ENCODE data around the gene LDLRAD4.
A peak's percentile ranks its signal among the peaks of the same experiment; 100 is the strongest.

Gene LDLRAD4

GRCh38 chr18:13390711-13391110 is 172.2 kb downstream of the LDLRAD4 start:
- H2AFZ ChIP-seq (ENCODE audit: low read depth, low read length), result no peak overlapping the region
- DNase-seq, result no peak
- TF ChIP-seq, protein P1, sequence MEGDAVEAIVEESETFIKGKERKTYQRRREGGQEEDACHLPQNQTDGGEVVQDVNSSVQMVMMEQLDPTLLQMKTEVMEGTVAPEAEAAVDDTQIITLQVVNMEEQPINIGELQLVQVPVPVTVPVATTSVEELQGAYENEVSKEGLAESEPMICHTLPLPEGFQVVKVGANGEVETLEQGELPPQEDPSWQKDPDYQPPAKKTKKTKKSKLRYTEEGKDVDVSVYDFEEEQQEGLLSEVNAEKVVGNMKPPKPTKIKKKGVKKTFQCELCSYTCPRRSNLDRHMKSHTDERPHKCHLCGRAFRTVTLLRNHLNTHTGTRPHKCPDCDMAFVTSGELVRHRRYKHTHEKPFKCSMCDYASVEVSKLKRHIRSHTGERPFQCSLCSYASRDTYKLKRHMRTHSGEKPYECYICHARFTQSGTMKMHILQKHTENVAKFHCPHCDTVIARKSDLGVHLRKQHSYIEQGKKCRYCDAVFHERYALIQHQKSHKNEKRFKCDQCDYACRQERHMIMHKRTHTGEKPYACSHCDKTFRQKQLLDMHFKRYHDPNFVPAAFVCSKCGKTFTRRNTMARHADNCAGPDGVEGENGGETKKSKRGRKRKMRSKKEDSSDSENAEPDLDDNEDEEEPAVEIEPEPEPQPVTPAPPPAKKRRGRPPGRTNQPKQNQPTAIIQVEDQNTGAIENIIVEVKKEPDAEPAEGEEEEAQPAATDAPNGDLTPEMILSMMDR (IDR thresholded peaks at IDR 0.05; ENCODE audit: borderline replicate concordance, extremely low read depth, low read length, poor library complexity, severe bottlenecking), result no peak
- TF ChIP-seq EZH2 (IDR thresholded peaks at IDR 0.05; ENCODE audit: borderline replicate concordance, low read depth, low read length, severe bottlenecking), result no peak
- no peak overlapping the region for H3K9ac ChIP-seq (ENCODE audit: low read depth, low read length)
- ATAC-seq (ENCODE audit: insufficient read depth, low read depth), result peak; percentile 15; the same call in 1 of the 3 replicates
- H3K27me3 ChIP-seq (ENCODE audit: insufficient read depth, low read length, poor library complexity), result no peaks in the 10 kb centered on the region
- peaks cover 6% of the 10 kb centered on the region; the same call in 1 of the 2 replicates for H3K4me1 ChIP-seq (ENCODE audit: insufficient read depth, low read length)
- H3K36me3 ChIP-seq (ENCODE audit: insufficient read depth, low read length), result peaks cover 29% of the 10 kb centered on the region
- H3K4me2 ChIP-seq (ENCODE audit: insufficient read depth, low read length), result no peak overlapping the region
- 0 out of 2 replicates have a peak, but pooled peaks cover 3% of the 10 kb centered on the region for H4K20me1 ChIP-seq (ENCODE audit: insufficient read depth, low read length)
- H3K79me2 ChIP-seq (ENCODE audit: insufficient read depth, low read length), result no peaks in the 10 kb centered on the region
- H3K27ac ChIP-seq (ENCODE audit: low read length), result 0 out of 2 replicates have a peak overlapping the region, but pooled peaks have one; percentile 12
- no peaks in the 10 kb centered on the region for H3K9me3 ChIP-seq (ENCODE audit: insufficient read depth, low read length, severe bottlenecking)
- H3K4me3 ChIP-seq (ENCODE audit: low read depth in 1 of 2, low read length in 2 of 2), result no peak overlapping the region

DNA sequence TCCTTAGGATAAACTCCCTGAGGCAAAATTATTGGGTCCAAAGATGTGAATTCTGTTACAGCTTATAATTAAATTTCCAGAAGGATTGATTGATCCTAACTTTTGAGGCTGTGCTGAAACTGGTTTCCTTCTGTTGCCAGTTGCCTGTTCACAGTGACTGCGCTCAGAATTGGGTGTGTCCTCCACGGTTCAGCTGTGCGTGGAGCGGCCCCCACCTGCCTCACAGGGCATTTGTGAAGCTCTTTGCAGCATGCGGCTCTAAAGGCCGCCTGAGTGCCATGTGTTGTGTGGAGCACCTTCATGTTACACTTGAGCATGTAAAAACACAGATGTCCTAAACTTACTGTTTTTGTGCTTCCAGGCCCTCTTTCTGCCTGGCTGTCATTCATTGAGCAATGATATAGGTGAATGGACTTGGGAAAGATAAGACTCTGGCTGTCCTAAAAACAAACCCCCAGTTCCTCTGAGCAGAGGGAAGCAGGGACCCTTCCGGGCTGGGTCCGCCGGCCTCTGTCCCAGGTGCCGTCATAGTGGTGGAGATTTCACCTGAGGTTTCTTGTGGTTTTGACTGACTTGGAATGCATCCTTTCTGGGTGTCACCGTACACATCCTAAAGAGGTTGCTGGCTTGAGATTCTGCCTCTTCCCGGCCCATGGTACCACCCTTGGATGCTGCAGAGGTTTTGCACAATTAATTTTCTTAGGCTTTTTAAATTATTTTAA is 173.6 kb downstream of the LDLRAD4 start:
- no peaks in the 10 kb centered on the region for H3K9me3 ChIP-seq (ENCODE audit: insufficient read depth, low read length, severe bottlenecking)
- no peaks in the 10 kb centered on the region for H3K27me3 ChIP-seq (ENCODE audit: insufficient read depth, low read length, poor library complexity)
- peaks cover 28% of the 10 kb centered on the region for H3K36me3 ChIP-seq (ENCODE audit: insufficient read depth, low read length)
- H3K9ac ChIP-seq (ENCODE audit: low read depth, low read length), result no peak overlapping the region
- H3K27ac ChIP-seq (ENCODE audit: low read length), result no peak overlapping the region
- H3K4me2 ChIP-seq (ENCODE audit: insufficient read depth, low read length), result no peak overlapping the region
- H3K79me2 ChIP-seq (ENCODE audit: insufficient read depth, low read length), result no peaks in the 10 kb centered on the region
- H3K4me1 ChIP-seq (ENCODE audit: insufficient read depth, low read length), result peaks cover 6% of the 10 kb centered on the region; the same call in 1 of the 2 replicates
- H3K4me3 ChIP-seq (ENCODE audit: low read depth in 1 of 2, low read length in 2 of 2), result no peak overlapping the region
- H2AFZ ChIP-seq (ENCODE audit: low read depth, low read length), result no peak overlapping the region
- H4K20me1 ChIP-seq (ENCODE audit: insufficient read depth, low read length), result 0 out of 2 replicates have a peak, but pooled peaks cover 3% of the 10 kb centered on the region
- ATAC-seq (ENCODE audit: insufficient read depth, low read depth), result no peak
- DNase-seq, result no peak
- TF ChIP-seq EZH2 (IDR thresholded peaks at IDR 0.05; ENCODE audit: borderline replicate concordance, low read depth, low read length, severe bottlenecking), result no peak
- TF ChIP-seq, protein P1 (IDR thresholded peaks at IDR 0.05; ENCODE audit: borderline replicate concordance, extremely low read depth, low read length, poor library complexity, severe bottlenecking), result no peak

DNA sequence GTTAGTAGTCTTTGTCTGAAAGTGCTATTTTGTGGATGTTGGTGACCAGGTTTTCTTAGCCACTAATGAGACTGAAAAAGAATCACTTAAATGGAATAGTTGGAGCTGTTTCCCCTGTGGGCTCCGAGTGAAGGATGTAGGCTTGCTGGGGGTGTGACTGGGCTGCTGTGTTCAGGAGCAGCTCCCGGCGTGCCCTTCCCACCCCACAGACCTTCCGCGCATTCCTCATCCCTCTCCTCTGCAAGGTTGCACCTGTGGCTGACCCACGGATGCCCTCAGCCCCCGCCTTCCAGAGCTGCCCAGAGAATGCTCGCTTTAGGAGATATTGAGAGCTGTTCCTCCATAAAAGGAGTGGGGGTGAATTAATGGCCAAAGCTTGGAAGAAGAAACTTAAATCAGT is 174.3 kb downstream of the LDLRAD4 start:
- H3K79me2 ChIP-seq (ENCODE audit: insufficient read depth, low read length), result no peaks in the 10 kb centered on the region
- peaks cover 27% of the 10 kb centered on the region; the same call in 1 of the 2 replicates for H3K36me3 ChIP-seq (ENCODE audit: insufficient read depth, low read length)
- H3K4me1 ChIP-seq (ENCODE audit: insufficient read depth, low read length), result peaks cover 6% of the 10 kb centered on the region; the same call in 1 of the 2 replicates
- H3K27me3 ChIP-seq (ENCODE audit: insufficient read depth, low read length, poor library complexity), result no peaks in the 10 kb centered on the region
- no peak overlapping the region for H3K4me3 ChIP-seq (ENCODE audit: low read depth in 1 of 2, low read length in 2 of 2)
- ATAC-seq (ENCODE audit: insufficient read depth, low read depth), result no peak
- H3K9ac ChIP-seq (ENCODE audit: low read depth, low read length), result no peak overlapping the region
- no peak for DNase-seq
- H4K20me1 ChIP-seq (ENCODE audit: insufficient read depth, low read length), result 0 out of 2 replicates have a peak, but pooled peaks cover 3% of the 10 kb centered on the region
- no peak for TF ChIP-seq EZH2 (IDR thresholded peaks at IDR 0.05; ENCODE audit: borderline replicate concordance, low read depth, low read length, severe bottlenecking)
- TF ChIP-seq, protein P1 (IDR thresholded peaks at IDR 0.05; ENCODE audit: borderline replicate concordance, extremely low read depth, low read length, poor library complexity, severe bottlenecking), result no peak
- no peaks in the 10 kb centered on the region for H3K9me3 ChIP-seq (ENCODE audit: insufficient read depth, low read length, severe bottlenecking)
- no peak overlapping the region for H2AFZ ChIP-seq (ENCODE audit: low read depth, low read length)
- no peak overlapping the region for H3K27ac ChIP-seq (ENCODE audit: low read length)
- no peak overlapping the region for H3K4me2 ChIP-seq (ENCODE audit: insufficient read depth, low read length)

All from DND-41 (cell line).